ENCODE data around the gene RNF31. TPM values are rescaled to one million over a fixed set of nuclear protein-coding genes. Genes with fewer than 3 reads are reported as not detected.

Gene RNF31
- total RNA-seq, 1 donor from 2014 or later, result 79.4 TPM

GRCh38 chr14:24119691-24120090 lies 27.6 kb upstream of the RNF31 start:
- no peak for DNase-seq (ENCODE audit: low read depth)
- no peak for TF ChIP-seq CTCF (conservative IDR thresholded peaks at IDR 0.05; ENCODE audit: low read depth, low read length)

GRCh38 chr14:24121210-24121609 lies 26.1 kb upstream of the RNF31 start:
- H3K4me3 ChIP-seq (ENCODE audit: low read depth, low read length), result no peak overlapping the region
- TF ChIP-seq CTCF (conservative IDR thresholded peaks at IDR 0.05; ENCODE audit: low read depth, low read length), result no peak
- DNase-seq (ENCODE audit: low read depth), result no peak

More at GRCh38 chr14:24119691-24120090, 27.6 kb upstream of the RNF31 start:
- no peak overlapping the region for H3K4me3 ChIP-seq (ENCODE audit: low read depth, low read length)

GRCh38 chr14:24122416-24122815 lies 24.9 kb upstream of the RNF31 start:
- no peak overlapping the region for H3K4me3 ChIP-seq (ENCODE audit: low read depth, low read length)
- DNase-seq (ENCODE audit: low read depth), result no peak
- no peak for TF ChIP-seq CTCF (conservative IDR thresholded peaks at IDR 0.05; ENCODE audit: low read depth, low read length)

- DNase-seq (ENCODE audit: low read depth), result no peak
- H3K4me3 ChIP-seq (ENCODE audit: low read depth, low read length), result no peak overlapping the region
- no peak for TF ChIP-seq CTCF (conservative IDR thresholded peaks at IDR 0.05; ENCODE audit: low read depth, low read length)
These were observed 24.4 kb upstream of the RNF31 start for GRCh38 chr14:24122898-24123297.

GRCh38 chr14:24123424-24124417 lies 23.6 kb upstream of the RNF31 start:
- TF ChIP-seq CTCF (conservative IDR thresholded peaks at IDR 0.05; ENCODE audit: low read depth, low read length), result no peak
- H3K4me3 ChIP-seq (ENCODE audit: low read depth, low read length), result no peak overlapping the region
- no peak for DNase-seq (ENCODE audit: low read depth)

- DNase-seq (ENCODE audit: low read depth), result no peak
- TF ChIP-seq CTCF (conservative IDR thresholded peaks at IDR 0.05; ENCODE audit: low read depth, low read length), result no peak
- H3K4me3 ChIP-seq (ENCODE audit: low read depth, low read length), result no peak overlapping the region
These were observed 20.4 kb upstream of the RNF31 start for GRCh38 chr14:24126939-24127338.
